ENCODE measurements around the gene NAV3. TPM values are rescaled to one million over a fixed set of nuclear protein-coding genes. Genes with fewer than 3 reads are reported as not detected.

NAV3 gene
- total and polyA plus RNA-seq, 11 donors, result 1.1 to 18.0 (median 5.8) TPM

- peaks cover 0 to 3% (median 0%) of the 10 kb centered on the region in 12 donors for H3K4me1 ChIP-seq
- no peak for TF ChIP-seq POLR2A (IDR thresholded peaks at IDR 0.05)
- TF ChIP-seq CTCF (IDR thresholded peaks at IDR 0.05), result no peak
- H3K36me3 ChIP-seq, result no peaks in the 10 kb centered on the region
- intact Hi-C loops (cut with DNase I), result no loop called here
- H3K4me3 ChIP-seq, result no peak overlapping the region
- ATAC-seq, result no peak
- peaks cover 0 to 6% (median 0%) of the 10 kb centered on the region in 12 donors for H3K9me3 ChIP-seq
- H3K27ac ChIP-seq, result no peak overlapping the region
- DNase-seq, result no peak
- no peaks in the 10 kb centered on the region for H3K27me3 ChIP-seq
- WGBS, 4 donors, result 93 to 100% (median 96%) methylated on average over 1 of the region's 1 CpG
These were observed 207.8 kb downstream of the NAV3 start for GRCh38 chr12:78038541-78038940.

- DNase-seq, result no peak
- intact Hi-C loops (cut with DNase I), result no loop called here
These were observed 208.3 kb downstream of the NAV3 start for GRCh38 chr12:78038986-78039385.

GRCh38 chr12:78040111-78040510, 209.4 kb downstream of the NAV3 start:
- Histone ChIP-seq H3K27ac (no peak overlapping the region), H3K9me3 (peaks cover 0 to 19% (median 0%) of the 10 kb centered on the region in 12 donors), H3K27me3 (no peaks in the 10 kb centered on the region), H3K4me1 (peaks cover 0 to 3% (median 0%) of the 10 kb centered on the region in 12 donors), H3K36me3 (no peaks in the 10 kb centered on the region), H3K4me3 (no peak overlapping the region)
- ATAC-seq (no peak), DNase-seq (no peak)
- intact Hi-C loops (cut with DNase I), result no loop called here
- TF ChIP-seq POLR2A (IDR thresholded peaks at IDR 0.05) (no peak), CTCF (IDR thresholded peaks at IDR 0.05) (no peak)
- WGBS, 4 donors, result 88 to 94% (median 91%) methylated on average over 1 of the region's 1 CpG

More at GRCh38 chr12:78038986-78039385, 208.3 kb downstream of the NAV3 start:
- Histone ChIP-seq H3K4me1 (peaks cover 0 to 3% (median 0%) of the 10 kb centered on the region in 12 donors), H3K27ac (no peak overlapping the region), H3K9me3 (peaks cover 0 to 8% (median 0%) of the 10 kb centered on the region in 12 donors), H3K27me3 (no peaks in the 10 kb centered on the region), H3K36me3 (no peaks in the 10 kb centered on the region), H3K4me3 (no peak overlapping the region)
- WGBS, 4 donors, result 88 to 92% (median 90%) methylated on average over 4 of the region's 4 CpGs
- no peak for TF ChIP-seq CTCF (IDR thresholded peaks at IDR 0.05)
- TF ChIP-seq POLR2A (IDR thresholded peaks at IDR 0.05), result no peak
- ATAC-seq, result no peak

- H3K4me1 ChIP-seq, result no peaks in the 10 kb centered on the region
- H3K36me3 ChIP-seq, result peaks cover 0 to 5% (median 0%) of the 10 kb centered on the region in 9 donors
- H3K9me3 ChIP-seq, result peaks cover 0 to 22% (median 2%) of the 10 kb centered on the region in 12 donors
- 93 to 94% (median 93%) methylated on average over 12 of the region's 12 CpGs for WGBS, 4 donors
- no peak for TF ChIP-seq CTCF (IDR thresholded peaks at IDR 0.05)
- TF ChIP-seq POLR2A (IDR thresholded peaks at IDR 0.05), result no peak
- H3K27ac ChIP-seq, result no peak overlapping the region
- H3K27me3 ChIP-seq, result no peaks in the 10 kb centered on the region
- DNase-seq (peak in 1 of 5 donors; percentile 26), ATAC-seq (no peak)
- no peak overlapping the region for H3K4me3 ChIP-seq
- intact Hi-C loops (cut with DNase I), result no loop called here
These were observed 220.1 kb downstream of the NAV3 start for GRCh38 chr12:78050790-78051189.
